Measurements from ENCODE around the gene FPR3.

Gene FPR3

DNA sequence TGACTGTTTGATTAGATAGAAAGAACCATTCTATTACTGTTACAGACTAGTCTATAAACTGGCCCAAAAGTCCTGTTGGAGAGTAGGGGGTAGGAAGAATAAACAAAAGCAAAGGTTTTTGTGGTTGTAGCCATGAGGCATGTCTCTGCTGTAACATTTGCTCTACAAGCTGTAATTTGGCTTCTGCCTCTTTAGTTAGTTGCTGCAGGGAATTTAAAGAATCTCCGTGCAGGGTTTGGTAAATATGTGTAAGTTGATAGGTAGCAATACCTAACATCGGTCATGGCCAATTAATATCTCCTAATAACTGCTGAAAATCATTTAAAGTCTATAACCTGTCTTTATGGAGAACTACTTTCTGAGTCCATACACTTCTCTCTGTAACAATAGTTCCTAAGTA lies 13.0 kb downstream of the FPR3 start:
- no peak for DNase-seq

DNA sequence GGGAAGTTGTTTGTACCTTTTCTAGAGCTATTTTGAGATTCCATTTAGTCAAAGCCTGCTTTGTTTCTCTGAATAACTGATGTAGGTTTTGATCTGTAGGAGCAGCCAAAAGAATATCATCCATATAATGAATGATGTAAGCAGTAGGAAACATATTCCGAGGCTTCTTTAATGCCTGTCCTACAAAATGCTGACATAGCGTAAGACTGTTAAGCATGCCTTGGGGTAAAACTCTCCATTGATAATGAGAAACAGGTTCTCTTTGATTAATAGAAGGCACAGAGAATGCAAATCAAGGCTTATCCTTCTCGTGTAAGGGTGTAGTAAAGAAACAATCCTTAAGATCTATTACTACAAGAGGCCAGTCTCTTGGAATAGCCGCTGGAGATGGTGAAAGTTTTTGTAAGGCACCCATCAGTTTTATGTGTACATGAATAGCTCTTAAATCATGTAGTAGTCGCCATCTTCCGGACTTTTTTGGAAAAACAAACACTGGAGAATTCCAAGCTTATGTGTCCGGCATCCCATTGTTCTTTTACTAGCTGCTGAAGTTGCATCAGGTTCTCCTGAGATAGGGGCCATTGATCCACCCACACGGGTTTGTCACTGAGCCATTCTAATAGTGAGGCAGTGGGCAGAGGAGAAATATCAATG lies 13.5 kb downstream of the FPR3 start:
- no peak for DNase-seq

GRCh38 chr19:51809787-51810186 lies 14.8 kb downstream of the FPR3 start:
- no peak for DNase-seq

DNA sequence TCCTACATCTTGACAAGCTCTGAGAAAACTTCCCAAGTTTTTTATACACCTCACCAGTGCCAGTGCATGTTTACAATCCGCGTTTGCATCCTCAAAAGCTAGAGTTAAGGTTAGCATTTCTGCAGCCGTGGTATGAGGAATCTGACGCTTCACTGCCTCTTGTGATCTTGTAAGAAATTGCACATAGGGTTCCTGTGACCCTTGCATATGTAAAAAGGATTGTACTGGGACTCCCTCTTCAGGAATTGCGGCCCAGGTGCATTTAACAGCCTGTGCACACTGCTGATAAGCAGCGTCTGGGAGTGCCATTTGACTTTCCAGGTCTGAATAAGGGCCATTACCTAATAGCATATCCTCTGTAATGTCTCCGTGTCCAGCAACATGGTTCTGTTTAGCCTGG lies 15.3 kb downstream of the FPR3 start:
- DNase-seq = no peak

- no peak for DNase-seq
Measured at GRCh38 chr19:51811344-51811743, 16.4 kb downstream of the FPR3 start.

DNA sequence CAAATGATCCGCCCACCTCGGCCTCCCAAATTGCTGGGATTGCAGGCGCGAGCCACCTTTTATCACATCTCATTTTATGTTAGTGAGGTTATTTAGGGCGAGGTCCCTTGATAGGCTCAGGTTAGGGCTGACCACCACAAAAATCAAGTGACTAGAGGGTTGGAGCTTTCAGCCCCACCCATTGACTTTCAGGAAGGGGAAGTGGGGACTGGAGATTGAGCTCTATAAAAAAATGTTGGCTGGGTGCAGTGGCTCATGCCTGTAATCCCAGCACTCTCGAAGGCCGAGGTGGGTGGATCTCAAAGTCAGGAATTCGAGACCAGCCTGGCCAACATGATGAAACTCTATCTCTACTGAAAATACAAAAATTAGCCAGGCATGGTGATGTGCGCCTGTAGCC lies 20.1 kb downstream of the FPR3 start:
- DNase-seq = no peak

GRCh38 chr19:51816711-51817110 lies 21.8 kb downstream of the FPR3 start:
- no peak for DNase-seq

DNA sequence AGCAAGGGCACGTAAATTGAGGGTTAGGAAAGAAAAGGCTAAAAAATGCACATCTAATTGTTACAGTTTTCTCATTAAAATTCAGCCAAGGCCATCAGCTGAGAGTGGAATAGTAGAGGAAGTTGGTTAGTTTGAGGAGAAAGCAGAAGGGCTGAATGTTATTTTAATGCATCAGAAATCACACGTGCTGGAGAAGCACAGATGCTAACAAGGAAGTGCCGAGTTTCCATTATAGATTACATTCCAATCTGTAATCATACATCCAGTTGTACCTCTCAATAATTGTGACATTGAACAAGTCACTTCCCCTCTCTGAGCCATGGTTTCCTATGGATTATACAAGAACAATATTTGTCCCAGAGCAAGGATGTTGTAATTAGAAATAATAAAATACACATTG lies 25.1 kb downstream of the FPR3 start:
- DNase-seq = no peak

DNA sequence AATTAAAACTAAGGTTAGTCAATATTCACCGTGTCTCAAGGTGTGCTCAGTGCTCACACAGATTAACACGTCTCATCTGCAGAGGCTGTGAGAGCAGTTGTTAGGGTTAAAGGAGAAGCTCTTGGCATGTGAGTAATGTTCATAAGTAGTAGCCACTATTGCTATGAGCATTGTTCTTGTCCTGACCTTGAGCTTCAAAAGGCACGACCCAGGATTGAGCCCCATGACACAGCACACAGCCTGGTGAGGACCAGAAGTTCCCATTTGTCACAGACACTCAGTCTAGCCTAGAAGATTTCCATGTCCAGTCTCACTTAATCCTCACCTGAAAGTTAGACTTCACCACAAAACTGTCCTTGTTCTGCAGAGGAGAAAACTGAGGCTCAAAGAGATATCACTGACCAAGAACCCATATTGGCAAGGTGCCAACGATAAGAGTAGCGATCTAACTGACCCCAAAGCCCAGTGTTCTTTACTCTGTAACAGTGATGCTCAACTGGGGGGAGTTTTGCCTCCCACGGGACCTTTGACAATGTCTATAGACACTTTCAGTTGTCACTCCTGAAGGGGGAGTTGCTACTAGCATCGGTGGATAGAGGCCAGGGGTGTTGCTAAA lies 26.0 kb downstream of the FPR3 start:
- no peak for DNase-seq

DNA sequence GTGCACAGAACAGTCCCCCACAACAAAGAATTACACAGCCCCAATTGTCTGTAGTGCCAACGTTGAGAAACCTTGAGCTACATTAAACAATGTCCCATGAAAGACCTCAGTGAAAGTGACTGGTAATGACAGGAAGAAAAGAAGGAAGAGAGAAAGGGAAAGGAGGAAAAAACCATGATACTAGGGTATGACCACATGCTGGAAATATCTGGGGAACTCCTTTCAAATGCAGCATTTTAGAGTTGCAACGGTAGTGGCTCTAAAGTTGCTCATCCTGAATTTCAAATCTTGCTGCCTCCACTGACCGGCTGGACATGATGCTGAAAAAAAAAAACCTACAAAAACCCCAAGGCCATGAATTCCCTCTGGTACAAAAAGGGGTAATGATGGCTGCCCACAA lies 26.5 kb downstream of the FPR3 start:
- no peak for DNase-seq

DNA sequence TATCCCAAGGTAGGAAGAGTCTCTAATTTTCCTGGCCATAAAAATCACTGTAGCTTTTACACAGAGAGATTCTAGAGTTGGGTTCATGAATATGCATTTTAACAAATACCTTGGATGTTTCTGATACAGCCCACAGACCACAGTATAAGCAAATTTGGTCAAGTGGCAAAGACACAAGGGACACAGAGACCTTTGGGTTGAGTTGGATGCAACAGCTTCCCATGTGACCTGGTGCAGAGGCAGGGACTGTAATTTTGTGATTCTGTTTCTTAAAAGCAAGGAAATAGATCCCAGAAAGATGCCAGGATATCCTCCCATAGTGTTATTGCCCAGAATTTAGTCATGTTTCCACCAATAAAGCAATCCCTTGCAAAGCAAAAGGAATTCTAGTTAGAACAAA lies 27.0 kb downstream of the FPR3 start:
- no peak for DNase-seq

GRCh38 chr19:51822325-51822724 lies 27.4 kb downstream of the FPR3 start:
- DNase-seq = no peak

DNA sequence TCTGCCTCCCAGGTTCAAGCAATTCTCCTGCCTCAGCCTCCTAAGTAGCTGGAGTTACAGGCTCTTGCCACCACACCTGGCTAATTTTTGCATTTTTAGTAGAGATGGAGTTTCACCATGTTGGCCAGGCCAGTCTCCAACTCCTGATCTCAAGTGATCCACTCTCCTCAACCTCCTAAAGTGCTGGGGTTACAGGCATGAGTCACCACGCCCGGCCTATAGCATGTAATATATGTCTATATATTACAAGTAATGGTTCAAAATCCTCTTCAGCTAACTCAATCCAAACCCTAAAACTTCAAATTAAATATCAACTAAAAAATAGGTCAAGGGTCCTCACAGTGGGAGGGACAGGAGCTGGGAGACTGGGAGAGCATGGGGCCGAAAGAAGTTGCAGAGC lies 28.0 kb downstream of the FPR3 start:
- no peak for DNase-seq

- no peak for DNase-seq
Measured at GRCh38 chr19:51824281-51825005, 29.5 kb downstream of the FPR3 start.

DNA sequence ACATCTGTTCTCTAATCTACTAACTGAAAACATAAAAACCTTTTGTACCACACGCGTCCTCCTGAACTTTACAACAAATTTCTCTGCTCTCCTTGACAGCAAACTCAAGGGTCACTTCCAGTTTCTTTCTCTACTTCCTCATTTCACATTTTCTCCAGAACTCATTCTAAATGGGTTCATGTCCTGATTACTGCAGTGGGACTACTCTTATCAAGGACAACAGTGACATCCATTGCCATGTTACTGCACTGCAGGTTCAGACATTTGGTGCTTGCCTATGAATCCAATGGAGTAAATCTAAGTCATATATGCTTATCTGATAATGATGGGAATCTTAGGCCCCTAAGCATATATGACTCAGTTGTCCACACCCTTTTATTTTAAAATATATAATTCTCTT lies 35.3 kb downstream of the FPR3 start:
- DNase-seq = no peak

DNA sequence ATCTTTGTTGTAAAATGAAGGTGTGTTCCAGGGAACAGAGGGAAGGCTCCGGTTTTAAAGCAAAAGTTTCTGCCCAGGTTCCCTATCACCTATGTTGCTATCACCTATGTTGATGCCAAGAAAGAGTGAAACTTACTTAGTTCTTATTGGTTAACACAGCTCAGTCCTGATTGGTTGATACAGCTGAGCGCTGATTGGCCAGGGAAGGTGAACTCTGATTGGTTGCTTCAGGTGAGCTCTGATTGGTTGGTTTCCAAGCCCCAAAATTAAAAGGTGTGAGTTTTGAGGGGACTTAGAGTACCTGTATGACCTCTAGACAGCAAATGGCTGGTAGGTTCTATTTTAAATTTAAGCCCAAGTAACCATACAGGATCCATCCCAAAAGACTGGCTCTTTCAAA lies 42.2 kb downstream of the FPR3 start:
- DNase-seq = no peak

DNA sequence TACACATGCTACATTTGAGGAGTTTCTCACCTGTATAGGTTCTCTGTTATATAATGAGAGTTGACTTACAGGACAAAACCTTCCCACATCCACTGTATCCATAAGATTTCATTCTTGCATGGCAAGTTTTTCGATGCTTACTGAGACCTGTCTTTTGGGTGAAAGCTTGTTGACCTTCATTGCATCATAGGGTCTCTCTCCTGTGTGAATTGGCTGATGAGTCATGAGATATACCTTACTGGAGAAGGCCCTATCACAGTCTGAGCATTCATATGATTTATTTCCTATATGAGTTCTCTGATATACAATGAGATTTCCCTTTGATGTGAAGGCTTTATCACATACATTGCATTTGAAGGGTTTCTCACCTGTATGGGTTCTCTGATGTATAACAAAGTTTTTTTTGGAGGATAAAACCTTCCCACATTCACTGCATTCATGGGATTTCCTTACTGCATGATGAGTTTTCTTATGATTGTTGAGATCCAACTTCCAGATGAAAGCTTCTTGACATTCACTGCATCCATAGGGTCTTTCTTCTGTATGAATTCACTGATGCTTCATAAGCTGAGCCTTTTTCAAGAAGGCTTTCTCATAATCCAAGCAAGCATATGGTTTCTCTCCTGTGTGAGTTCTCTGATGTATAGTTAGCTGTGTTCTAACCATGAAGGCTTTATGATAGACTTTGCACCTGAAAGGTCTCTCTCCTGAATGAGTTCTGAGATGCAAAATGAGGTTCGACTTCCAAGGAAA lies 67.1 kb downstream of the FPR3 start:
- DNase-seq = no peak

GRCh38 chr19:51873097-51873496 lies 78.1 kb downstream of the FPR3 start:
- no peak for DNase-seq
